Activated CD4-positive, alpha-beta T cell treated with anti-CD3 and anti-CD28 coated beads, Interleukin-2, amount 50 U/mL, for 1 hour (primary cell): ENCODE results near the gene TRPM4.
"Not testable (repeated sequence)": the region's sequence is repeated elsewhere in the genome, so short reads cannot be mapped to it uniquely, and the experiment has no call there.

Source experiments
- DNase-seq: peaks from one replicate; pipeline ENCODE4 v3.0.0-alpha.2; 2020

The TRPM4 gene

GRCh38 chr19:49151267-49152118, 6.1 kb upstream of the TRPM4 start:
- DNase-seq = peak; percentile 35

- no peak for DNase-seq
Measured at GRCh38 chr19:49152119-49152550, 5.5 kb upstream of the TRPM4 start.

GRCh38 chr19:49153167-49153809, 4.3 kb upstream of the TRPM4 start:
- no peak for DNase-seq

- no peak for DNase-seq
Measured at GRCh38 chr19:49154279-49154678, 3.3 kb upstream of the TRPM4 start.

GRCh38 chr19:49155005-49155819, 2.4 kb upstream of the TRPM4 start, which contains the start of gene HRC:
Gene HRC, minus strand, starts transcription at chr19:49155396. Its CDS starts 159 bp downstream, at chr19:49155237.
- DNase-seq = no peak

GRCh38 chr19:49155820-49156346, 1.7 kb upstream of the TRPM4 start:
- no peak for DNase-seq

- DNase-seq = no peak
Measured at GRCh38 chr19:49160450-49161189, 3.0 kb downstream of the TRPM4 start.

GRCh38 chr19:49161987-49162386, 4.4 kb downstream of the TRPM4 start:
- DNase-seq = no peak

- DNase-seq = no peak
Measured at GRCh38 chr19:49165111-49165750, 7.6 kb downstream of the TRPM4 start.

GRCh38 chr19:49165865-49166301, 8.3 kb downstream of the TRPM4 start:
- DNase-seq = no peak

GRCh38 chr19:49167857-49168409, 10.3 kb downstream of the TRPM4 start:
- DNase-seq = no peak

- no peak for DNase-seq
Measured at GRCh38 chr19:49168421-49168820, 10.8 kb downstream of the TRPM4 start.

- no peak for DNase-seq
Measured at GRCh38 chr19:49173198-49173597, 15.6 kb downstream of the TRPM4 start.

GRCh38 chr19:49180659-49181058, 23.1 kb downstream of the TRPM4 start:
- DNase-seq = no peak

GRCh38 chr19:49182010-49182847, 24.6 kb downstream of the TRPM4 start:
- DNase-seq = not testable (repeated sequence)

- DNase-seq = no peak
Measured at GRCh38 chr19:49182848-49183375, 25.3 kb downstream of the TRPM4 start.

- DNase-seq = no peak
Measured at GRCh38 chr19:49186108-49186507, 28.5 kb downstream of the TRPM4 start.

- no peak for DNase-seq
Measured at GRCh38 chr19:49188626-49189200, 31.1 kb downstream of the TRPM4 start.

GRCh38 chr19:49189259-49189658, 31.7 kb downstream of the TRPM4 start:
- DNase-seq = no peak

GRCh38 chr19:49190781-49191180, 33.2 kb downstream of the TRPM4 start:
- no peak for DNase-seq
